Renal cortex interstitium (tissue), 15 donors: ENCODE data around the gene PDLIM5. TPM values are rescaled to one million over a fixed set of nuclear protein-coding genes. Genes with fewer than 3 reads are reported as not detected.
A peak's percentile ranks its signal among the peaks of the same experiment; 100 is the strongest.
"Not testable (repeated sequence)": the region's sequence is repeated elsewhere in the genome, so short reads cannot be mapped to it uniquely, and the experiment has no call there.

Experiments
- DNase-seq, 11 donors: peaks; one replicate each; pipeline ENCODE4 v3.0.0-alpha.2; 2013; ENCODE audit warnings: low read depth in 9 of 11, low spot score in 4 of 11; ENCODE audit errors: extremely low read depth in 1 of 11
- long read RNA-seq, 16 experiments: transcript quantifications; one replicate each; lab custom pipeline, GENCODE V29; 2026
- polyA plus RNA-seq, 3 donors: library from polyadenylated mRNA; unstranded; fragments of 120-200 nt; gene quantifications; one replicate each; pipeline ENCODE4 v1.2.1, GENCODE V29; 2013; ENCODE audit not compliant: insufficient read length in 3 of 3

The PDLIM5 gene, protein sequence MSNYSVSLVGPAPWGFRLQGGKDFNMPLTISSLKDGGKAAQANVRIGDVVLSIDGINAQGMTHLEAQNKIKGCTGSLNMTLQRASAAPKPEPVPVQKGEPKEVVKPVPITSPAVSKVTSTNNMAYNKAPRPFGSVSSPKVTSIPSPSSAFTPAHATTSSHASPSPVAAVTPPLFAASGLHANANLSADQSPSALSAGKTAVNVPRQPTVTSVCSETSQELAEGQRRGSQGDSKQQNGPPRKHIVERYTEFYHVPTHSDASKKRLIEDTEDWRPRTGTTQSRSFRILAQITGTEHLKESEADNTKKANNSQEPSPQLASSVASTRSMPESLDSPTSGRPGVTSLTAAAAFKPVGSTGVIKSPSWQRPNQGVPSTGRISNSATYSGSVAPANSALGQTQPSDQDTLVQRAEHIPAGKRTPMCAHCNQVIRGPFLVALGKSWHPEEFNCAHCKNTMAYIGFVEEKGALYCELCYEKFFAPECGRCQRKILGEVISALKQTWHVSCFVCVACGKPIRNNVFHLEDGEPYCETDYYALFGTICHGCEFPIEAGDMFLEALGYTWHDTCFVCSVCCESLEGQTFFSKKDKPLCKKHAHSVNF
- polyA plus RNA-seq = 10 to 100 TPM; 43.1 to 55.7 (median 48.9) TPM
- long read RNA-seq, donor 1, full-length matches to known transcripts = 4 of 4 reads
- long read RNA-seq, donor 1, partial matches to known transcripts = 0 of 4 reads
- long read RNA-seq, donor 1, other reads (novel, unspliced or antisense) = 0 of 4 reads
- long read RNA-seq, donor 2, full-length matches to known transcripts = 2 of 7 reads
- long read RNA-seq, donor 2, partial matches to known transcripts = 5 of 7 reads
- long read RNA-seq, donor 2, other reads (novel, unspliced or antisense) = 0 of 7 reads
- long read RNA-seq, donor 3, full-length matches to known transcripts = 7 of 7 reads
- long read RNA-seq, donor 3, partial matches to known transcripts = 0 of 7 reads
- long read RNA-seq, donor 3, other reads (novel, unspliced or antisense) = 0 of 7 reads
- long read RNA-seq, donor 4, full-length matches to known transcripts = 9 of 9 reads
- long read RNA-seq, donor 4, partial matches to known transcripts = 0 of 9 reads
- long read RNA-seq, donor 4, other reads (novel, unspliced or antisense) = 0 of 9 reads
- long read RNA-seq, donor 5 = 0 reads
- long read RNA-seq, donor 6, full-length matches to known transcripts = 8 of 14 reads
- long read RNA-seq, donor 6, partial matches to known transcripts = 6 of 14 reads
- long read RNA-seq, donor 6, other reads (novel, unspliced or antisense) = 0 of 14 reads
- long read RNA-seq, donor 7, full-length matches to known transcripts = 5 of 32 reads
- long read RNA-seq, donor 7, partial matches to known transcripts = 27 of 32 reads
- long read RNA-seq, donor 7, other reads (novel, unspliced or antisense) = 0 of 32 reads
- long read RNA-seq, donor 8 = 0 reads
- long read RNA-seq, donor 9, full-length matches to known transcripts = 4 of 4 reads
- long read RNA-seq, donor 9, partial matches to known transcripts = 0 of 4 reads
- long read RNA-seq, donor 9, other reads (novel, unspliced or antisense) = 0 of 4 reads
- long read RNA-seq, donor 10, full-length matches to known transcripts = 6 of 6 reads
- long read RNA-seq, donor 10, partial matches to known transcripts = 0 of 6 reads
- long read RNA-seq, donor 10, other reads (novel, unspliced or antisense) = 0 of 6 reads
- long read RNA-seq, donor 11, full-length matches to known transcripts = 2 of 2 reads
- long read RNA-seq, donor 11, partial matches to known transcripts = 0 of 2 reads
- long read RNA-seq, donor 11, other reads (novel, unspliced or antisense) = 0 of 2 reads
- long read RNA-seq, donor 12 = 0 reads
- long read RNA-seq, donor 13 = 0 reads
- long read RNA-seq, donor 14 = 0 reads
- long read RNA-seq, donor 15, full-length matches to known transcripts = 3 of 3 reads
- long read RNA-seq, donor 15, partial matches to known transcripts = 0 of 3 reads
- long read RNA-seq, donor 15, other reads (novel, unspliced or antisense) = 0 of 3 reads
- long read RNA-seq, donor 16, full-length matches to known transcripts = 9 of 19 reads
- long read RNA-seq, donor 16, partial matches to known transcripts = 10 of 19 reads
- long read RNA-seq, donor 16, other reads (novel, unspliced or antisense) = 0 of 19 reads

DNA sequence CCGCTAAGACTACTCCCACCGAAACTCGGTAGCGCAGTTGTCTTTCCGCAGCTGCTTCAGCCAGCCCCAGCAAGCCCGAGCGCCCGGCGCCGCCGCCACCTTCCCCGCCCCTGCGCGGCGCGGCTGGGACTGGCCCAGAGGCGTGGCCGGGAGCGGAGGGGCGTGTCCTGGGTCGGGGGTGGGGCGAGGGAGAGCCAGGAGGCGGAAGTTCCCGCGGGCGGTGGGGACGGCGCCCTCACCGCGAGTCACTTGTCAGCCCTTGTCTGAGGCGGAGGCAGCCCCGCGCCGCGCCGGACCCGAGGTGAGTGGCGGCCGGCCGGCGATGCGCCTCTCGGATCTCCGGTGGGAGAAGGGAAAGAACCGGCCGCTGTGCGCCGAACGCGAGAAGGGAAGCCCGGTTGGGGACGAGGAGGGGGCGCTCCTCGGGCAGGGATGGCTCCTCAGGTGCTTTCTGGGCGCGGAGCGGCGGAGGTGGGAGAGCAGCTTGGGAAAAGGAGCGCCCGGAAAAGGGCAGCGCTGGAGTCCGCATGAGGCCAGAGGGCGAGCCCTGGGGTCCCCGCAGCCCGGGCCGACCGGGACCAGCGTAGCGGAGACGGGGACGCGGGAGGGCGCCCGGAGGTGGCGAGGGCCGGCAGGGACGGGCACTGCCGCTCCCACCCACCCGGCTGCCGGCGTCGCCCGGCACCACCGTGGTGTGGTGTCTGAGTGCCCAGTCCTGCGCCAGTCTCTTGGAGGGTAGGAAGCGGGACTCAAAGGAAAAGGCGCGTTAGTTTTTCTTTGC, at the start of gene PDLIM5:
TSS of gene PDLIM5 (plus strand) at position 248 of the 781 bp plus-strand sequence. CDS start 3,347 bp downstream, outside the sequence.
- peak; percentile 71 to 89 (median 86) for DNase-seq

GRCh38 chr4:94402439-94402838, 49.3 kb upstream of the PDLIM5 start:
- not testable (repeated sequence) for DNase-seq

- DNase-seq = no peak
These were observed 48.0 kb upstream of the PDLIM5 start for GRCh38 chr4:94403751-94404150.

DNA sequence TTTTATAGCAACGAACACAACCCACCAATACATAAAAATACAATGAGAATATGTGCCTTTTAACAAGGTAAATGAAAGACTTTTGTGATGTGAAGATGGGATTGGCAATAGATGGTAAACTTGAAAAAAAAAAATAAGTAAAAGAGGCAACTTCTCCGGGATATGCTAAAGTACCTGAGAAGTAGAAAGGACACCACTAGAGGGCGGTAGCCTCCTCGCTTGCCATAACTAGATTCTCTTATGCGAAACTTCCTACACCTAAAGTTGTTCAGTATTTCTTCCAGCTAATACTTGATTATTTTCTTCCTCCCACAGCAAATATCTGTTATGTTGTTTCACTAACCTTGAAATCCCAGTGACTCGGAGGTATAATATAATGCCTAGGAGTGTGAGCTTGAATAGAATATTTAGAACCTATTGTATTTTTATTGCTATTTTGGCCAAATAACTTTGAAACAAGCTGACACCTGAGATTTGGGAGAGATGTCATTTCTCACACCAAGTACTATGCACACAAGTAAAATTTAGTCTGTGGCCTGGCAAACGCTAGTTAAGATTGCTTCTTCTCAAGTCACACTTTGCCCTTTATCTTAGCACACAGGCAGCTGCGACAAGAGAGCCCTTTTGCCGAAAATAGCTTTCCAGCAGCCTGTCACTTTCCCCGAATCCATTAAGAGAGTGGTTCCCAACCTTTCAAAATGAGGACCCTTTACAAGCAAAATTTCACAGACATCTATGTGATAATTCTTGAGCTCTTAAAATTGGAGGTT, 44.9 kb upstream of the PDLIM5 start:
- peak; percentile 61 to 86 (median 76) for DNase-seq

GRCh38 chr4:94407846-94408245, 43.9 kb upstream of the PDLIM5 start:
- no peak for DNase-seq

- DNase-seq = no peak
These were observed 43.0 kb upstream of the PDLIM5 start for GRCh38 chr4:94408549-94409374.

DNA sequence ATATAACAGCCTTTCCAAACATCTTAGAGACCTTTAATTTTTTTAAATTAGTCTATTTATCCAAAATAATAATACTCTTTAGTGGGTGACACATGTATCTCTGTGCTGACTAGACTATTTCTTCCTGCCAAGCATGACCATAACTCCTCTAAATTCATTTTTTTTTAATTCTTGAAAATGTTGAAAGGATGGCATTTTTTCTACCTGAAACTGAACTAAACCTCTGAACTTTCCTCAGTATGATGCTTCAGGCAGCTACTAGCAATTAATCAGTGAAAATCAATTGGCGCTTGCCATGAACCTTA, 42.4 kb upstream of the PDLIM5 start:
- DNase-seq = no peak

DNA sequence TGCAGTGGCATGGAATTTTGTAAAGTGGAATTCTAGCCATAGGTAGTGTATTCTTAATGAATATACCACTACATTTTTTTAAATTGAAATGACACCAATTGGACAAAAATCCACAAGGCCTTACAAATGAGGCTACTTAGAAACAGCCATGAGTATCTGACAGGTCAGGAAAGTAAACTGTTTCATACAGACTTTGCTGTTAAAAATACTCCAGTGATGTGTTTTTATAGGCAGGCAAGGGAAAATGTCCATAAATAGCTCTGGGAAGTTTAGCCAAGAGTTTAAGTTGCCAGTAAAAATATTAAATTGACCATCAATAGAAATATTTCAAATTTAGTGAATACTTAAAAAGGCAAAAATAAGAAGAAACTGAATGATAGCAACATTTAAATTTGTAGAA, 41.8 kb upstream of the PDLIM5 start:
- no peak for DNase-seq

- DNase-seq = no peak
These were observed 41.0 kb upstream of the PDLIM5 start for GRCh38 chr4:94410678-94411206.

- DNase-seq = no peak
These were observed 40.4 kb upstream of the PDLIM5 start for GRCh38 chr4:94411296-94411695.

DNA sequence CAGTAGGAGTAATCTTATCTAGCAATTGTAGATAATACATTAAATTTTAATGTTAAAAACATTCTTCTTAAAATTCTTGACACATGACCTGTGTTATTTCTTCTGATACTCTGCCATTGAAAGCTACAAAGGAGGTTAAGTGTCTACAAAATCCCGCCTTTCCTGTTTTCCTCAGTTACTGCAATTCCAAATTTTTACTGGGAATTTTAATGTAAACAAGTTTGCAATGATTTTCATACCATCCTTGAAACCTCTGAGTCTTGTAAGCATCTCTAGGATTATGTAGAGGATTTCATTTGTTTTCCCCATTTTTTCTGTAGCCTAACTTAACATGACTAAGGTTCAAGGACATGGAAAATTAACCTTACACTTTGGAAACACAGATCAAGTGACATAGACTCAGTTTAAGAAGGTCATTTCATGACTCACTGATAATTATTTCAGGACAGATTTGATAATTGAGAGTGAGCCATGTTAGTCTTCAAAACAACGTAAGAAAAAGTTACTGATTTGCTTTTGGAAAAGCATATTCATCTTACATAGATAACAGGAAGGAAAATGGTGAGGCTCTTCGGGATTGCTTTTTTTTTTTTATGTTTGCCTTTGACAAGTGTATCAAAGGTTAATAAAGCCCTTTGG, 39.6 kb upstream of the PDLIM5 start:
- no peak for DNase-seq

- peak in 4 of 11 donors; percentile 16 to 26 (median 20) for DNase-seq
These were observed 39.1 kb upstream of the PDLIM5 start for GRCh38 chr4:94412658-94413038.

- no peak for DNase-seq
These were observed 38.5 kb upstream of the PDLIM5 start for GRCh38 chr4:94413085-94413840.

GRCh38 chr4:94414907-94415306, 36.8 kb upstream of the PDLIM5 start:
- no peak for DNase-seq
